ENCODE data around the gene PPM1N.

PPM1N gene

GRCh38 chr19:45485305-45486077, 12.8 kb upstream of the PPM1N start:
- Mint-ChIP-seq H3K4me1 (peaks cover 8% of the 10 kb centered on the region), H3K36me3 (ENCODE audit: insufficient read depth) (peaks cover 6% of the 10 kb centered on the region), H3K9me3 (no peaks in the 10 kb centered on the region), H3K27me3 (no peaks in the 10 kb centered on the region), H3K27ac (ENCODE audit: low read depth) (no peak overlapping the region), H3K4me3 (peak overlapping the region; percentile 85)
- DNase-seq (ENCODE audit: low spot score in 2 of 2) (peak; percentile 93 to 97), ATAC-seq (replicated peaks; ENCODE audit: extremely low read depth, poor library complexity, severe bottlenecking) (peak; percentile 100)

- ATAC-seq (replicated peaks; ENCODE audit: extremely low read depth, poor library complexity, severe bottlenecking) (no peak), DNase-seq (ENCODE audit: low spot score in 2 of 2) (no peak)
- H3K4me1 Mint-ChIP-seq: peaks cover 14% of the 10 kb centered on the region
- H3K36me3 Mint-ChIP-seq (ENCODE audit: insufficient read depth): peaks cover 4% of the 10 kb centered on the region
- peaks cover 12% of the 10 kb centered on the region for H3K27me3 Mint-ChIP-seq
- no peak overlapping the region for H3K27ac Mint-ChIP-seq (ENCODE audit: low read depth)
- H3K4me3 Mint-ChIP-seq: no peak overlapping the region
- H3K9me3 Mint-ChIP-seq: no peaks in the 10 kb centered on the region
Observed at GRCh38 chr19:45488708-45489107, 9.5 kb upstream of the PPM1N start.

- ATAC-seq (replicated peaks; ENCODE audit: extremely low read depth, poor library complexity, severe bottlenecking): no peak
- Mint-ChIP-seq H3K36me3 (ENCODE audit: insufficient read depth) (peaks cover 2% of the 10 kb centered on the region), H3K4me1 (peaks cover 14% of the 10 kb centered on the region), H3K27me3 (peaks cover 12% of the 10 kb centered on the region), H3K27ac (ENCODE audit: low read depth) (no peak overlapping the region), H3K4me3 (no peak overlapping the region), H3K9me3 (no peaks in the 10 kb centered on the region)
- DNase-seq (ENCODE audit: low spot score in 2 of 2): no peak
Observed at GRCh38 chr19:45489216-45489855, 8.9 kb upstream of the PPM1N start.

- DNase-seq (ENCODE audit: low spot score in 2 of 2) (no peak), ATAC-seq (replicated peaks; ENCODE audit: extremely low read depth, poor library complexity, severe bottlenecking) (no peak)
- H3K27ac Mint-ChIP-seq (ENCODE audit: low read depth): no peak overlapping the region
- H3K27me3 Mint-ChIP-seq: peaks cover 24% of the 10 kb centered on the region
- peaks cover 18% of the 10 kb centered on the region for H3K4me1 Mint-ChIP-seq
- H3K4me3 Mint-ChIP-seq: no peak overlapping the region
- H3K9me3 Mint-ChIP-seq: no peaks in the 10 kb centered on the region
- peaks cover 5% of the 10 kb centered on the region for H3K36me3 Mint-ChIP-seq (ENCODE audit: insufficient read depth)
Observed at GRCh38 chr19:45492137-45492626, 6.1 kb upstream of the PPM1N start.

GRCh38 chr19:45492627-45493470, 5.4 kb upstream of the PPM1N start:
- ATAC-seq (replicated peaks; ENCODE audit: extremely low read depth, poor library complexity, severe bottlenecking) (no peak), DNase-seq (ENCODE audit: low spot score in 2 of 2) (no peak)
- no peak overlapping the region for H3K4me3 Mint-ChIP-seq
- no peaks in the 10 kb centered on the region for H3K9me3 Mint-ChIP-seq
- H3K27ac Mint-ChIP-seq (ENCODE audit: low read depth): no peak overlapping the region
- H3K27me3 Mint-ChIP-seq: peaks cover 24% of the 10 kb centered on the region
- H3K4me1 Mint-ChIP-seq: peaks cover 25% of the 10 kb centered on the region
- peaks cover 5% of the 10 kb centered on the region for H3K36me3 Mint-ChIP-seq (ENCODE audit: insufficient read depth)

GRCh38 chr19:45494261-45494916, 3.9 kb upstream of the PPM1N start:
- Mint-ChIP-seq H3K4me1 (peaks cover 35% of the 10 kb centered on the region), H3K27me3 (peaks cover 24% of the 10 kb centered on the region), H3K36me3 (ENCODE audit: insufficient read depth) (peaks cover 12% of the 10 kb centered on the region), H3K9me3 (no peaks in the 10 kb centered on the region), H3K27ac (ENCODE audit: low read depth) (no peak overlapping the region), H3K4me3 (no peak overlapping the region)
- no peak for ATAC-seq (replicated peaks; ENCODE audit: extremely low read depth, poor library complexity, severe bottlenecking)
- DNase-seq (ENCODE audit: low spot score in 2 of 2): no peak

GRCh38 chr19:45495178-45495577, 3.1 kb upstream of the PPM1N start:
- Mint-ChIP-seq H3K4me3 (peak overlapping the region; percentile 82), H3K4me1 (peaks cover 39% of the 10 kb centered on the region), H3K9me3 (no peaks in the 10 kb centered on the region), H3K36me3 (ENCODE audit: insufficient read depth) (peaks cover 12% of the 10 kb centered on the region), H3K27me3 (peaks cover 24% of the 10 kb centered on the region), H3K27ac (ENCODE audit: low read depth) (no peak overlapping the region)
- ATAC-seq (replicated peaks; ENCODE audit: extremely low read depth, poor library complexity, severe bottlenecking): no peak
- no peak for DNase-seq (ENCODE audit: low spot score in 2 of 2)

- peaks cover 24% of the 10 kb centered on the region for H3K27me3 Mint-ChIP-seq
- H3K9me3 Mint-ChIP-seq: no peaks in the 10 kb centered on the region
- ATAC-seq (replicated peaks; ENCODE audit: extremely low read depth, poor library complexity, severe bottlenecking) (peak; percentile 20), DNase-seq (ENCODE audit: low spot score in 2 of 2) (peak in 1 of 2 donors; percentile 23)
- peaks cover 47% of the 10 kb centered on the region for H3K4me1 Mint-ChIP-seq
- H3K36me3 Mint-ChIP-seq (ENCODE audit: insufficient read depth): peaks cover 12% of the 10 kb centered on the region
- H3K27ac Mint-ChIP-seq (ENCODE audit: low read depth): peak overlapping the region; percentile 74
- peak overlapping the region; percentile 82 for H3K4me3 Mint-ChIP-seq
Observed at GRCh38 chr19:45496349-45496953, 1.8 kb upstream of the PPM1N start.

GRCh38 chr19:45497791-45498190, 452 bp upstream of the PPM1N start:
- Mint-ChIP-seq H3K36me3 (ENCODE audit: insufficient read depth) (peaks cover 10% of the 10 kb centered on the region), H3K27me3 (peaks cover 19% of the 10 kb centered on the region), H3K9me3 (no peaks in the 10 kb centered on the region), H3K27ac (ENCODE audit: low read depth) (peak overlapping the region; percentile 29), H3K4me3 (peak overlapping the region; percentile 82), H3K4me1 (peaks cover 47% of the 10 kb centered on the region)
- no peak for ATAC-seq (replicated peaks; ENCODE audit: extremely low read depth, poor library complexity, severe bottlenecking)
- DNase-seq (ENCODE audit: low spot score in 2 of 2): no peak

GRCh38 chr19:45499196-45500180, 1.2 kb downstream of the PPM1N start:
- Mint-ChIP-seq H3K4me1 (peaks cover 41% of the 10 kb centered on the region), H3K4me3 (peak overlapping the region; percentile 82), H3K27ac (ENCODE audit: low read depth) (no peak overlapping the region), H3K27me3 (peaks cover 11% of the 10 kb centered on the region), H3K36me3 (ENCODE audit: insufficient read depth) (peaks cover 10% of the 10 kb centered on the region), H3K9me3 (no peaks in the 10 kb centered on the region)
- DNase-seq (ENCODE audit: low spot score in 2 of 2) (peak in 1 of 2 donors; percentile 30), ATAC-seq (replicated peaks; ENCODE audit: extremely low read depth, poor library complexity, severe bottlenecking) (peak; percentile 9)
